ENCODE results near the gene VRTN. TPM values are rescaled to one million over a fixed set of nuclear protein-coding genes. Genes with fewer than 3 reads are reported as not detected.

Gene VRTN
- total and polyA plus RNA-seq, 2 experiments from 2014 or later: 1.3 to 2.7 TPM

- DNase-seq (ENCODE audit: low read depth in 1 of 2, low spot score in 1 of 2): no peak
- H3K27ac ChIP-seq: no peak overlapping the region
- H3K4me3 ChIP-seq: no peak overlapping the region
- H3K9me3 ChIP-seq (ENCODE audit: low read depth): no peaks in the 10 kb centered on the region
- H3K27me3 ChIP-seq: no peaks in the 10 kb centered on the region
- H3K36me3 ChIP-seq: no peaks in the 10 kb centered on the region
- no peaks in the 10 kb centered on the region for H3K4me1 ChIP-seq (ENCODE audit: low read depth)
- TF ChIP-seq, protein P1, sequence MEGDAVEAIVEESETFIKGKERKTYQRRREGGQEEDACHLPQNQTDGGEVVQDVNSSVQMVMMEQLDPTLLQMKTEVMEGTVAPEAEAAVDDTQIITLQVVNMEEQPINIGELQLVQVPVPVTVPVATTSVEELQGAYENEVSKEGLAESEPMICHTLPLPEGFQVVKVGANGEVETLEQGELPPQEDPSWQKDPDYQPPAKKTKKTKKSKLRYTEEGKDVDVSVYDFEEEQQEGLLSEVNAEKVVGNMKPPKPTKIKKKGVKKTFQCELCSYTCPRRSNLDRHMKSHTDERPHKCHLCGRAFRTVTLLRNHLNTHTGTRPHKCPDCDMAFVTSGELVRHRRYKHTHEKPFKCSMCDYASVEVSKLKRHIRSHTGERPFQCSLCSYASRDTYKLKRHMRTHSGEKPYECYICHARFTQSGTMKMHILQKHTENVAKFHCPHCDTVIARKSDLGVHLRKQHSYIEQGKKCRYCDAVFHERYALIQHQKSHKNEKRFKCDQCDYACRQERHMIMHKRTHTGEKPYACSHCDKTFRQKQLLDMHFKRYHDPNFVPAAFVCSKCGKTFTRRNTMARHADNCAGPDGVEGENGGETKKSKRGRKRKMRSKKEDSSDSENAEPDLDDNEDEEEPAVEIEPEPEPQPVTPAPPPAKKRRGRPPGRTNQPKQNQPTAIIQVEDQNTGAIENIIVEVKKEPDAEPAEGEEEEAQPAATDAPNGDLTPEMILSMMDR (IDR thresholded peaks at IDR 0.05; ENCODE audit: low read depth, low read length): no peak
These were observed 43.2 kb downstream of the VRTN start for GRCh38 chr14:74391479-74391878.

DNA sequence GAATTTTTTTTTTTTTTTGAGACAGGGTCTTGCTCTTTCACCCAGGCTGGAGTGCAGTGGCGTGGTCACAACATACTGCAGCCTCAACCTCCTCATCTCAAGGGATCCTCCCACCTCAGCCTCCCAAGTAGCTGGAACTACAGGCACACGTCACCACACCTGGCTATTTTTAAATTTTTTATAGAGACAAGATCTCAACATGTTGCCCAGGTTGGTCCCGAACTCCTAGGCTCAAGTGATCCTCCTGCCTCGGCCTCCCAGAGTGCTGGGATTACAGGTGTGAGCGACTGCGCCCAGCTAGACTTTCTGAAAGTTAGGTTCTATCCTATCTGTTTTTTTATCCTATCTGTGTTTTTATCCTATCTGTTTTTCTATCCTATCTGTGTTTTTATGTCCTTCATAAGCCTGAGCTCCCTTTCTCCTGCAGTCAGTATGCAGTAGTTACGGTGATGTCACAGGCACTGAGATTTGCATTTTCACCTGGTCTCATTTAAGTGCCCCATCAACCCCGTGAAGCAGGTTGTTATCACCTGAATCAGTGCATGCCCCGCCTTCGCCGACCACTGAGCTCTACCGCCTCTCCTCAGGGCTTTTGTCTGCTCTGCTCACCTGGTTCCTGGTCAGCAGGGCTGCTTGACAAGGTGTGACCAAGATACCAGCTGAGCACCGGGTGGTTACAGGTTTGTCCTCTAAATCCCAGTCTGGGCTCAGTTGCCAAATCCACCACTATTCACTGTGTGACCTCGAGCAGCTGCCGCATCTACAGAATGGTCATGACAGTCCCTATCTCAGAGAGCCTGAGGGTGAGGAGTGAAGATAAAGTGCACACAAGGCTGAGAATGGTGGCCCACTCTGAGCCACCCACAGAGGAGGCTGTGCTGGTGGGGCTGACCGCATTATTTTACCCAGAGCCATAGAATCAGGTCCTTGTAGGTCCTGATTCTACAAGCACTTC lies 44.6 kb downstream of the VRTN start:
- Histone ChIP-seq H3K27me3 (no peaks in the 10 kb centered on the region), H3K4me3 (no peak overlapping the region), H3K27ac (no peak overlapping the region), H3K36me3 (no peaks in the 10 kb centered on the region), H3K4me1 (ENCODE audit: low read depth) (no peaks in the 10 kb centered on the region), H3K9me3 (ENCODE audit: low read depth) (no peaks in the 10 kb centered on the region)
- TF ChIP-seq, protein P1 (IDR thresholded peaks at IDR 0.05; ENCODE audit: low read depth, low read length): no peak
- no peak for DNase-seq (ENCODE audit: low read depth in 1 of 2, low spot score in 1 of 2)

GRCh38 chr14:74394549-74394948 lies 46.3 kb downstream of the VRTN start:
- no peaks in the 10 kb centered on the region for H3K27me3 ChIP-seq
- TF ChIP-seq, protein P1 (IDR thresholded peaks at IDR 0.05; ENCODE audit: low read depth, low read length): no peak
- no peak for DNase-seq (ENCODE audit: low read depth in 1 of 2, low spot score in 1 of 2)
- H3K4me3 ChIP-seq: no peak overlapping the region
- no peaks in the 10 kb centered on the region for H3K9me3 ChIP-seq (ENCODE audit: low read depth)
- H3K4me1 ChIP-seq (ENCODE audit: low read depth): no peaks in the 10 kb centered on the region
- no peaks in the 10 kb centered on the region for H3K36me3 ChIP-seq
- H3K27ac ChIP-seq: no peak overlapping the region

- no peak for DNase-seq (ENCODE audit: low read depth in 1 of 2, low spot score in 1 of 2)
- no peaks in the 10 kb centered on the region for H3K4me1 ChIP-seq (ENCODE audit: low read depth)
- H3K36me3 ChIP-seq: no peaks in the 10 kb centered on the region
- TF ChIP-seq, protein P1 (IDR thresholded peaks at IDR 0.05; ENCODE audit: low read depth, low read length): no peak
- no peaks in the 10 kb centered on the region for H3K9me3 ChIP-seq (ENCODE audit: low read depth)
- H3K27ac ChIP-seq: no peak overlapping the region
- H3K27me3 ChIP-seq: no peaks in the 10 kb centered on the region
- H3K4me3 ChIP-seq: no peak overlapping the region
These were observed 46.8 kb downstream of the VRTN start for GRCh38 chr14:74395094-74395493.

DNA sequence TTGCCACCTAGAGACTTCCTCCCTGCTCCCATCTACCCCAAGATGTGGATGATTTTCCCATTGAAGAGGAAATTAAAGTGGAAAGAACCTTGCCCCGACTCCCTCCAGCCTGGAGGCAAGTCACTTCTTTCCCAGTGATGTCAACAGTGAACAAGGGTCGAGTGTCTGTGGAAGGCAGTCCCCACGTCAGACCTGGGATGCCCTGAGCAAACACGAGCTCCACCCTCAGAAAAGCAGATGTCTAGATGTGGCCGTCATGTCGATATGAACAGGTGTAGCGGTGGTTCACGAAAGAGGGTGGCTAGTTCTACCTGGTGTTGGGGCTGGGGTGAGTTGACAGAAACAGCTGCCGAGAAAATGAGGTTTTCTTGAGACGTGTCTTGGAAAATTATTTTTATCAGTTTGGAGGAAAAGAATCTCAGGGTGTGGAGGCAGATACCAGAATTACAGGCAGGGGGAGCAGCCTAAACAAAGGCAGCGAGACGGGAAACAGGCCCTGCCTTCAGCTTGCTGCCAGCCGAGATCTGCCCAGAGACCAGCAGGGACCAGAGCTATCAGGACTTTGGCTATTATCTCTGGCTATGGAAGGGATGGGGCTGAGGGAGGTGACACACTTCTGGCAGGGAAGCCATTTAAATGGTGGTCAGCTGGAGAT lies 51.9 kb downstream of the VRTN start:
- H3K36me3 ChIP-seq: no peaks in the 10 kb centered on the region
- no peaks in the 10 kb centered on the region for H3K9me3 ChIP-seq (ENCODE audit: low read depth)
- peak overlapping the region; percentile 26 for H3K27ac ChIP-seq
- peaks cover 26% of the 10 kb centered on the region for H3K4me1 ChIP-seq (ENCODE audit: low read depth)
- H3K27me3 ChIP-seq: no peaks in the 10 kb centered on the region
- H3K4me3 ChIP-seq: no peak overlapping the region
- DNase-seq (ENCODE audit: low read depth in 1 of 2, low spot score in 1 of 2): peak; percentile 20 to 25
- TF ChIP-seq, protein P1 (IDR thresholded peaks at IDR 0.05; ENCODE audit: low read depth, low read length): peak; percentile 21

All from cardiac muscle cell (in vitro differentiated cells and primary cell).